ENCODE results near the gene RAP1GAP.
"Not testable (repeated sequence)": the region's sequence is repeated elsewhere in the genome, so short reads cannot be mapped to it uniquely, and the experiment has no call there.

The RAP1GAP gene

DNA sequence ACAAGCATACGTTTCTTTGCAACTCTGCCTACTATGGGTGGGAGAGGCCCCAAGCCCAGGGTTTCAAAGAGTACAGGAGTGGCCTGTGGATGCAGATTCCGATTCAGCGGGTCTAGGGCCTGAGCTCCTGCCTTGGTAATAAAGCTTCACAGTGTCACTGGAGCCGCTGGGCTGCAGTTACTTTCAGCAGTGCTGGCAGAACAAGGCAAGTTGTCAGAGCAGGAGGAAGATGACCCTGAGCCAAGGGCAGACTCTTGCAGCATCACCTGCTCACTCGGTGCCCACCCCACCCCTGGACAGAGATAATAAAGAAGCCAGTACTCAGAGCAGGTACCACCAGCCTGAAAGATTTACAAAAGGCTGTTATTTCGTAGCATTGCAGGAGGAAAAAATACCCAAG lies 8.0 kb upstream of the RAP1GAP start:
- DNase-seq (ENCODE audit: low read depth in 2 of 2, low spot score in 1 of 2) = no peak

GRCh38 chr1:21674957-21675356 lies 5.8 kb upstream of the RAP1GAP start:
- no peak for DNase-seq (ENCODE audit: low read depth in 2 of 2, low spot score in 1 of 2)

DNA sequence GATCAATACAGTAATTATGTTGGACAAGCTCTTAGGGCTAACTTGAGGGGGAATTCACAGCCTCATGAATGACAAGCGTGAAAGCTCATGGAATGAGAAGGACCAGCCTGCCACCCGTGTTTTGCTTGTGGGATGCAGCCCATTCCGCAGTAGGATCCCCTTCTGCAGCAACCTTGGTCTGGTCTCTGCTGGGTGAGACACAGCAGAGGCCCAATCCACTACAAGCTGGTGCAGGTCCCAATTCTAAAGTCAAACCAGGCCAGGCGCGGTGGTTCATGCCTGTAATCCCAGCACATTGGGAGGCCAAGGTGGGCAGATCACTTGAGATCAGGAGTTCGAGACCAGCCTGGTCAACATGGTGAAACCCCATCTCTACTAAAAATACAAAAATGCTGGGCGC lies 4.7 kb upstream of the RAP1GAP start:
- not testable (repeated sequence) for DNase-seq (ENCODE audit: low read depth in 2 of 2, low spot score in 1 of 2)

- DNase-seq (ENCODE audit: low read depth in 2 of 2, low spot score in 1 of 2) = no peak
These were observed 4.2 kb upstream of the RAP1GAP start for GRCh38 chr1:21673277-21673780.

DNA sequence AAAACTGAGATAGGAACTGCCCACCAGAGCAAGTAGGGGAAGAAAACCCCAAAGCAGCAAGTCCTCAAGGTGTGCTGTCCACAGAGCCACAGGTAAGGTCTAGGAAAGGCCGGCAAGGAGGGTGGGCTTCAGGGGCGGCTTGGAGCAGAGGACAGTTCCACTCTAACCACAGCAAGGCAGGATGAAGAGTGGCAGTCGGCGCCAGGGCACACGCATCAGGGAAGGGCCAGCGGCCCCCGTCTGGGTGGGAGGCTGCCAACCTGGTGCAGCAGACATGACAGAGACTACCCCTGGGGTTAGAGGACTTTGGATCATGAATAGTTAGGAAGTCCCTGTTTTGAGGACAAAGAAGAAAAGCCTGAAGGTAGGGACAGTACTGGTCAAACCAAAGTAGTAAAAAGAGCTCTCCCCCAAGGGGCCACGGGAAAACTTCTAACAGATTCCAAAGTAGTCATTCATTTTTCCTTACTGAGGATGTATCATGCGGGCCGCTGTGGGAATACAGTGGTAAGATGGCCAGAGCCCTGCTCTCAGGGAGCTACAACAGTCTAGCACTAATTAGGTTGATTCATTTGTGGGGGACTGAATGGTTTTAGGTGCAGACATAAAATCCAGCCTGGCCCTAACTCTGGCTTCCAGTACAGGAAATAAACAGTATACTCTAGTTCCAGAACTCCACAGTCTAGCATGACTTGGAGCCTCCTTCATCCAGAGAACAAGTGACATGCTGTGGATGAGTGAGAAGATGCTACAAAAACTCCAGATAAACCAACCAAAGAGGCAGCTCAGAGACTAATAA lies 3.5 kb upstream of the RAP1GAP start:
- no peak for DNase-seq (ENCODE audit: low read depth in 2 of 2, low spot score in 1 of 2)

DNA sequence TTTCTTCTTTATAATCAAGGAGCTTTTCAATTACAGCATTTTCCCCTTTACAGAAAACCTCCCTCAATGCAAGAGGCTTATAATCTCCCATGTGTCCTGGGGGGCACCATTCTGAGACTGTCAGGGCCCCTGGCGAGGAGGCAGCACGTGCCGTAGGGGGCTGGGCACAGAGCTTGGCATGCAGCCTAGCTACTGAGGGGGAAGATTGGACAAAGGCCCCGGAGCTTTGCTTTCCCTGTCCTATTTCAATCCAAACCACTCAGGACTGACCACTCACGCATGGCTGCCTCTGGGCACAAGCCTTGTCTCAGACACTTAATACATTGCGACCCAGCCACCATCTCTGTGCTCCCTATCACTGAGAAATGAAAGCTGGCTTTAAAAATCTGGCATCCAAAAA lies 2.8 kb upstream of the RAP1GAP start:
- no peak for DNase-seq (ENCODE audit: low read depth in 2 of 2, low spot score in 1 of 2)

DNA sequence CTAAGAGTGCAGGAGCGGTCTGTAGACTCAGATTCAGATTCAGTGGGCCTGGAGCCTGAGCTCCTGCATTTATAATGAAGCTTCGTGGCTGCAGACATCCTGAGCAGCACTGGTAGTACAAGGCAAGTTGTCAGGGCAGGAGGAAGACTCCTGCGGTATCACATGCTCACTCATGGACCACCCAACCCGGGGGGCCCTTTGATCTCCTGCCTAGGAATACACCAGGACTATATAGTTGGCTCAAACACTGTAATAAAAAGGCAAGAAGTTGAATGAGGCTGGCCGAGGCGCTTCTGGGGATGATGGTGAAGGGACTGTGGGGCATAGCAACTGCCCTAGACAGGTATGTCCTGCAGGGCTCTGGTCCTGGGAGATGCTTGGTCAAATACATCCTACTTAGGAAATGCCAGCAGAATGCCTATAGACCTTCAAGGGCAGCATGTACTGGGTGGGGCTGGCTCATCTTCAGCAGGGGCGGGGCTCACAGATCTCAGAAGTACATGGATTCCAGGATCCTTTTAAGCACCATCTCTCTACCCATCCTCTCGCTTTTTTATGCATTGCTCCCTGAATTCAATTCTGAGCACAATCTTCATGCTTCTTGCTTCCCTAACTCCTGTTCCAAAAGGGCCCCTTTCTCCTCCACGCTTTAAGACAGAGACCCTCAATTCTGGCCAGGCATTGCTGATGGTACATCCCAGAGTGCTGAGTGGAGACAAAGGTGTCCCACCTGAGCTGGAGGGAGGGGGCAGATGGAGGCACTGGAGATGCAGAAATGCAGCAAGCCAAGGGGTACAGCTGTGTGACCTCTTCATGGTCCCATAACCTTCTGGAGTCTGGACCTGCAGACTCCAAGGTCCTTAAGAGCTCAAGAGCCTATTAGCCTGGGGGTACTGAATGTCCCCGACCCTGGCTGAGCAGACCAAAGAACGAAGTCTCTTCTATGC lies 2.1 kb upstream of the RAP1GAP start:
- no peak for DNase-seq (ENCODE audit: low read depth in 2 of 2, low spot score in 1 of 2)

DNA sequence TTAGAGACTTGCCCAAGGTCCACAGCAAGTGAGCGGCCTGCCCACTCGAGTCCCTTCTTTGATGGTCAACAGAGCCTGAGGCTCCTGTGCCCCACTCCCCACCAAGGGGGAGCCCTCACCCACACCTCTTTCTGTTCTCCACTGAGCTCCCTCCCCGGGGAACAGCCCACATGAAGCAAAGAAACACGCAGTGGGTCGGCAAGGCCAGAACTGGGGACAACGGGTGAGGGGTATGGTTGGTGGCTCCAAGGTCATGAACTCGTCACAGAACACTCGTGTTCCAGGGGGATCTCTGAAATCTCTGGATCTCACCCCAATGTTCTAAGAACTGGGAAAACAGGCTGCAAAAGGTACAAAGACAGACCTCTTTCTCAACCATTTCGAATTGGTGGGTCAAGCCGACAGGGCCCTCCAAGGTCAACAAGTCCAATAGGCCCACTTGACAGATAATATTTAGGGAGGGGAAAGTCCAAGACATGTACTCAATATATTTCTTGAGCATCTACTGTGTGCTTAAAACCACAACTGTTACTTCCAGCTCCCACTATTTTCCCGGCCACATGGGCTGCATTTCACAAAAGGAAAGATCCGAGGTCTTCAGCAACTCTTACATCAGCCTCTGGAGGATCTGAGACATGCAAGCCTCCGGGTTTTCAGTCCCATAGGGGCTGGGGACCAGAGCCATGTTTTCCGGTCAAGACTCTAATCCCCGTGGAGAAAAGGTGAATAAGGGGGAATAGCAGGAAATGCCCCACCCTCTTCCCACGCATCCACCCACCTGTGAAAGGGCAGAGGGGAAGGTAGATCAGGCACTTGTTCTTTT lies 1.1 kb upstream of the RAP1GAP start:
- no peak for DNase-seq (ENCODE audit: low read depth in 2 of 2, low spot score in 1 of 2)

- DNase-seq (ENCODE audit: low read depth in 2 of 2, low spot score in 1 of 2) = no peak
These were observed 253 bp downstream of the RAP1GAP start for GRCh38 chr1:21668951-21669257.

DNA sequence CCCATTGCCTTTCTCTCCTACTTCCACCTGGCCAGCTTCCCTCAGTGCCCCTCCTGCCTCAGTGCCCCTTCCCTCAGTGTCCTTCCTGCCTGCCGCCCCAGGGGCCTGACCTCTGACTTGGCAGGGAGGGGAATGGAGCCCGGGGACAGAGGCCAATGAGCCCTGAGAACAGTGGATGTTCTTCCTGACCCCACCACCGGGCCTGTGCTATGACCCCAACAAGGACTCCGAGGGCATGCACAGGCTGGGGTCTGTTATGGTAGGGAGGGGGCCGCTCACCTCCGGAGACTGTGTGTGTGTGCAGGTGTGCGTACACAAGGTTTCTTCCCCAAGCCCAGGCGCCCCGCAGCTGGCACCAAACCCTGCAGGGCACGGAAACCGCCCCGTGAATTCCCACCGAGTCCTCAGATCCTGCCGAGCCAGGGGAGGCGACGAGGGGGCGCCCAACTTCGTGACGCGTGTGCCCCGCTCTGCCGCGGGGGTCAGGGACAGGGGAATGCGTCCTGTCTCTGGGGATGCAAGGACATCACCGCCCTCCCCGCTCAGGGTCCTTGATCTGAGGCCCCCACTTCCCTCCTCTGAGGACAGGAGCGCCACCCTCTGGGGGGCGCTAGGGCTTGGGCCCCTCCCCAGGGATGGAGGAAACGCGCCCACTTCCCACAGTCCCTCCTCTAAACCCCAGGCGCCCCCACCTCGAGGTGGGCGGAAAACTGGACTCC lies 766 bp downstream of the RAP1GAP start:
- DNase-seq (ENCODE audit: low read depth in 2 of 2, low spot score in 1 of 2) = no peak

DNA sequence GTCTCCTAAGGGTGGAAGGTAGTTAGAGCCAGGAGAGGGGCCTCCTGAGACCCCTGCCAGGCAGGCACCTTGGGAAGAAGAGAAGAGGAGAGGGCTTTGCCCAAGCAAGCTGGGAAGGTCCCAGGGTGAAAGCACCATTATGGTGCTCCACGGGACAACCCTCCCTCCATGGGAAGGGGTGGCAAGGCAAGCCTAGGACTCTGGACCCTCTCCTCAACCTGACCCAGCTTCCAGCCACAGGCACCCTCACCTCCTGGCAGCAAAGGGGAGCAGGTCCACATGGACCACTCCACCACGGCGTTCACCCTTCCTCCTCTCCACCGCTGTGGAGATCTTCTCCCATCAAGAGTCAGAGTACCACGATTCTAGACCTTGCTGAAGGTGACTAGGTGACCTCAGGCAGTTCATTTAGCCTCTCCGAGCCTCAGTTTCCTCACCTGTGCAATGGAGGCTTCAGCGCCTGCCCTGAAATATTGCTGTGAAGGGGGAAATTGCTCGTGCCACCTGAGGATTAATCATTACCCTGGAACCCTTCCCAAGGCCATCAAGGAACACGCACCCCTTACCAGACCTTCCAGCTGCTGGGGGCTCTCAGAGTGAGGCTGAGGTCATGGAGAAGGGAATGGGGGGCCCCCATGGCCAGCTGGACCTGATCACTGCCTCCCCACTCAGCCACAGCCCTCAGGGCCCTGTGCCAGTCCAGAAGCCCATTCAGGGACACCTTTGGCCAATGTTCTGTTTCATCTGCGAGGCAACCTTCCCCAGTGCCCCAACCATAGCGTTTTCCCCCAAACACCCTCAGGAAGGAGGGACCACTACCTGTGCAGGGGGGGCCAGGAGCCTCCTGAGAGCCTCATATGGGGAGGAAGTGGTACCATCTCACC lies 1.6 kb downstream of the RAP1GAP start:
- DNase-seq (ENCODE audit: low read depth in 2 of 2, low spot score in 1 of 2) = no peak

- DNase-seq (ENCODE audit: low read depth in 2 of 2, low spot score in 1 of 2) = no peak
These were observed 2.4 kb downstream of the RAP1GAP start for GRCh38 chr1:21666576-21667320.

- no peak for DNase-seq (ENCODE audit: low read depth in 2 of 2, low spot score in 1 of 2)
These were observed 3.2 kb downstream of the RAP1GAP start for GRCh38 chr1:21665711-21666575.

- no peak for DNase-seq (ENCODE audit: low read depth in 2 of 2, low spot score in 1 of 2)
These were observed 4.2 kb downstream of the RAP1GAP start for GRCh38 chr1:21664806-21665588.

DNA sequence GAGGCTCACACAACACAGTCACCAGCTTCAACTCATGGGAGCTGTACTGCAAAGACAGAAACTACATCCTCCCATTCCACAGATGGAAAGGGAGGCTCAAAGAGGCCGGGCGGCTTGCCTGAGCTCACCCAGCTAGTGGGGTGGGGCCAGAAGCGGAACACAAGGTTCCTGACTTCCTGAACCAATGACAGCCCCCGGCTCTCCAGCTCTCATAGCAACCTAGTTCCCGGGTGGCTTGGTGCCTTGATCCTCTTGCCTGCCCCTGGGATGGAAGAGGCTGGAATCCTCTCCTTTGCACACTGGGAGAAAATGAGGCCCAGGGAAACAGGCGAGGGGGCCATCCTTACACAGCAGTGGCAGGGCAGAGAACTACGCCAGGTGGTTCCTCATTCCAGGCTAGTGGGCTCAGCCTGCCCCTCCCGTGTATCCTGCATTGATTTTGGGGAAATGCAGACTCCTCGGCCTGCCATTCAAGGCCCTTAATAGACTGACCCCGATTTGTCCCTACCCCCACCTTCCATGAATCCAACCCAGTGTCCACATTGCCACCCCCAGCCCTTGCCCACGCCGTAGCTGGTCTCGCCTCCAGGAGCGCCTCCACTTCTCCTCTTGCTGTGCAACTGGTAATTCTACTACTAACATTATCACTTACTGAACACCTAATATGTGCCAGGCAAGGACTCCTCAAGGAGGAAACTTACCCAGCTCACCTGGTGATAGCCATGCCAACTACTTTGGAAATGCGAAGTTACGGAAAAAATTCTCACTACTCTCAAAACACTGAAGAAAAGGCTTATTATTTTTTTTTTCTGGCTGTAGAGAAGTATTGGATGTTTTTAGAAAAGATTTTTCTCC lies 5.0 kb downstream of the RAP1GAP start:
- DNase-seq (ENCODE audit: low read depth in 2 of 2, low spot score in 1 of 2) = no peak

GRCh38 chr1:21663248-21663950 lies 5.8 kb downstream of the RAP1GAP start:
- DNase-seq (ENCODE audit: low read depth in 2 of 2, low spot score in 1 of 2) = no peak
